ENCODE results near the gene KRTAP4-4.

DNA sequence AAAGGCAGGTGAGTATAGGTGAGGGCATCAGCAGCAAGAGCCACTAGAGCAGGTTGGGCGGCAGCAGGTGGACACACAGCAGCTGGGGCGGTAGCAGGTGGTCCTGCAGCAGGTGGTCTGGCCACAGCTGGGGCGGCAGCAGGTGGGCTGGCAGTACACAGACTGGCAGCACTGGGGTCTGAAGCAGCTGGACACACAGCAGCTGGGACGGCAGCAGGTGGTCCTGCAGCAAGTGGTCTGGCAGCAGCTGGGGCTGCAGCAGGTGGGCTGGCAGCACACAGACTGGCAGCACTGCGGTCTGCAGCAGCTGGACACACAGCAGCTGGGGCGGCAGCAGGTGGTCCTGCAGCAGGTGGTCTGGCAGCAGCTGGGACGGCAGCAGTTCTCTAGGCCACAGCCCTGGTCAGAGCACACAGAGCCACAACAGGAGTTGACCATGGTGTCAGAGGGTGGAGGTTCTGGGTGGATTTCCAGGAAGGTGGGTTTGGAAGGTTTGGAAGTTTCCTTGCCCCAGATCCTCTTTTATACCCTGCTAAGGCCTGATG is 17.3 kb upstream of the KRTAP4-4 start, which contains the start of gene KRTAP4-2:
- no peak for TF ChIP-seq EZH2 (IDR thresholded peaks at IDR 0.05; ENCODE audit: insufficient read depth, poor library complexity, severe bottlenecking)
- no peak for TF ChIP-seq EZH2phosphoT487 (IDR thresholded peaks at IDR 0.05; ENCODE audit: insufficient read depth, low read depth)

Measured in GM23248 (cell line).